Measurements from ENCODE around the gene CBLL1.

The CBLL1 gene

GRCh38 chr7:107743567-107744344 lies at the start of gene CBLL1:
CBLL1 (plus strand) TSS chr7:107744142; CDS start chr7:107744164, 22 bp downstream.
- in situ Hi-C loops (cut with MboI; ENCODE audit: low sequenced_read_pairs): no loop called here

GRCh38 chr7:107694386-107694785 lies 49.6 kb upstream of the CBLL1 start:
- in situ Hi-C loops (cut with MboI; ENCODE audit: low sequenced_read_pairs): no loop called here

- in situ Hi-C loops (cut with MboI; ENCODE audit: low sequenced_read_pairs): no loop called here
Measured at GRCh38 chr7:107696330-107696946, 47.5 kb upstream of the CBLL1 start.

GRCh38 chr7:107697321-107698049 lies 46.5 kb upstream of the CBLL1 start:
- in situ Hi-C loops (cut with MboI; ENCODE audit: low sequenced_read_pairs): no loop called here

GRCh38 chr7:107700570-107700969 lies 43.4 kb upstream of the CBLL1 start:
- in situ Hi-C loops (cut with MboI; ENCODE audit: low sequenced_read_pairs): no loop called here

GRCh38 chr7:107701191-107701590 lies 42.8 kb upstream of the CBLL1 start:
- in situ Hi-C loops (cut with MboI; ENCODE audit: low sequenced_read_pairs): no loop called here

GRCh38 chr7:107703219-107703618 lies 40.7 kb upstream of the CBLL1 start:
- in situ Hi-C loops (cut with MboI; ENCODE audit: low sequenced_read_pairs): no loop called here

- in situ Hi-C loops (cut with MboI; ENCODE audit: low sequenced_read_pairs): no loop called here
Measured at GRCh38 chr7:107703872-107704271, 40.1 kb upstream of the CBLL1 start.

GRCh38 chr7:107708956-107709355 lies 35.0 kb upstream of the CBLL1 start:
- in situ Hi-C loops (cut with MboI; ENCODE audit: low sequenced_read_pairs): no loop called here

GRCh38 chr7:107711301-107711700 lies 32.6 kb upstream of the CBLL1 start:
- in situ Hi-C loops (cut with MboI; ENCODE audit: low sequenced_read_pairs): no loop called here

GRCh38 chr7:107712025-107712424 lies 31.9 kb upstream of the CBLL1 start:
- in situ Hi-C loops (cut with MboI; ENCODE audit: low sequenced_read_pairs): no loop called here

GRCh38 chr7:107712896-107713295 lies 31.0 kb upstream of the CBLL1 start:
- in situ Hi-C loops (cut with MboI; ENCODE audit: low sequenced_read_pairs): no loop called here

GRCh38 chr7:107715531-107715930 lies 28.4 kb upstream of the CBLL1 start:
- in situ Hi-C loops (cut with MboI; ENCODE audit: low sequenced_read_pairs): no loop called here

GRCh38 chr7:107718456-107719193 lies 25.3 kb upstream of the CBLL1 start:
- in situ Hi-C loops (cut with MboI; ENCODE audit: low sequenced_read_pairs): no loop called here

GRCh38 chr7:107721286-107721685 lies 22.7 kb upstream of the CBLL1 start:
- in situ Hi-C loops (cut with MboI; ENCODE audit: low sequenced_read_pairs): no loop called here

- in situ Hi-C loops (cut with MboI; ENCODE audit: low sequenced_read_pairs): no loop called here
Measured at GRCh38 chr7:107723255-107723654, 20.7 kb upstream of the CBLL1 start.

- in situ Hi-C loops (cut with MboI; ENCODE audit: low sequenced_read_pairs): no loop called here
Measured at GRCh38 chr7:107725138-107725740, 18.7 kb upstream of the CBLL1 start.

- in situ Hi-C loops (cut with MboI; ENCODE audit: low sequenced_read_pairs): no loop called here
Measured at GRCh38 chr7:107726356-107727130, 17.4 kb upstream of the CBLL1 start.

GRCh38 chr7:107728276-107728675 lies 15.7 kb upstream of the CBLL1 start:
- in situ Hi-C loops (cut with MboI; ENCODE audit: low sequenced_read_pairs): no loop called here

All from HL-60/S4 treated with phorbol 12-myristate 13-acetate at 8.2 ng/mL for 4 days and 3 days (cell line).